HCT116 (cell line): ENCODE results near the gene SLC38A9.

Source experiments
- ATF3 ChIP-seq: IDR thresholded peaks from 2 replicates; pipeline ENCODE4 v1.6.1; 2012
- EZH2phosphoT487 ChIP-seq: fragments of 200-600 bp; IDR thresholded peaks from 2 replicates; pipeline ENCODE4 v1.6.1; 2018; ENCODE audit warnings: antibody characterized with exemption, borderline replicate concordance
- MAX ChIP-seq: IDR thresholded peaks from 2 replicates; pipeline ENCODE4 v1.6.1; 2012
- POLR2A ChIP-seq: IDR thresholded peaks from 2 replicates; pipeline ENCODE4 v1.7.0; 2011; ENCODE audit warnings: borderline replicate concordance; ENCODE audit not compliant: insufficient read depth, insufficient read length; ENCODE audit errors: extremely low read depth
- POLR2AphosphoS5 ChIP-seq: IDR thresholded peaks from 2 replicates; pipeline ENCODE4 v1.6.1; 2011; ENCODE audit warnings: mild to moderate bottlenecking, low read depth, low read length, moderate library complexity
- TF ChIP-seq, protein P1 (sequence below), 3 experiments: fragments of 200-600 bp in 1 of 3; sonication (generic) in 1 of 3; IDR thresholded peaks in 2 of 3; conservative IDR thresholded peaks in 1 of 3; 2 replicates each; pipeline ENCODE4 v1.5.1; 2012 to 2017; ENCODE audit warnings: low read depth in 2 of 3, low read length in 2 of 3, antibody characterized with exemption in 1 of 3, borderline replicate concordance in 1 of 3, control low read depth in 1 of 3, mild to moderate bottlenecking in 1 of 3, mixed read lengths in 1 of 3, mixed run types in 1 of 3, moderate library complexity in 1 of 3; ENCODE audit not compliant: insufficient read depth in 1 of 3
- TF ChIP-seq, protein P2 (sequence below): IDR thresholded peaks from 2 replicates; pipeline ENCODE4 v1.6.1; 2012; ENCODE audit warnings: low read depth

- TF ChIP-seq, protein P1, sequence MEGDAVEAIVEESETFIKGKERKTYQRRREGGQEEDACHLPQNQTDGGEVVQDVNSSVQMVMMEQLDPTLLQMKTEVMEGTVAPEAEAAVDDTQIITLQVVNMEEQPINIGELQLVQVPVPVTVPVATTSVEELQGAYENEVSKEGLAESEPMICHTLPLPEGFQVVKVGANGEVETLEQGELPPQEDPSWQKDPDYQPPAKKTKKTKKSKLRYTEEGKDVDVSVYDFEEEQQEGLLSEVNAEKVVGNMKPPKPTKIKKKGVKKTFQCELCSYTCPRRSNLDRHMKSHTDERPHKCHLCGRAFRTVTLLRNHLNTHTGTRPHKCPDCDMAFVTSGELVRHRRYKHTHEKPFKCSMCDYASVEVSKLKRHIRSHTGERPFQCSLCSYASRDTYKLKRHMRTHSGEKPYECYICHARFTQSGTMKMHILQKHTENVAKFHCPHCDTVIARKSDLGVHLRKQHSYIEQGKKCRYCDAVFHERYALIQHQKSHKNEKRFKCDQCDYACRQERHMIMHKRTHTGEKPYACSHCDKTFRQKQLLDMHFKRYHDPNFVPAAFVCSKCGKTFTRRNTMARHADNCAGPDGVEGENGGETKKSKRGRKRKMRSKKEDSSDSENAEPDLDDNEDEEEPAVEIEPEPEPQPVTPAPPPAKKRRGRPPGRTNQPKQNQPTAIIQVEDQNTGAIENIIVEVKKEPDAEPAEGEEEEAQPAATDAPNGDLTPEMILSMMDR (IDR thresholded peaks at IDR 0.05 in 2 of 3, conservative IDR thresholded peaks at IDR 0.05 in 1 of 3; ENCODE audit: borderline replicate concordance in 1 of 3, insufficient read depth in 1 of 3, low read depth in 2 of 3, low read length in 2 of 3): no peak
- TF ChIP-seq POLR2A: no peak
- TF ChIP-seq, protein P2, sequence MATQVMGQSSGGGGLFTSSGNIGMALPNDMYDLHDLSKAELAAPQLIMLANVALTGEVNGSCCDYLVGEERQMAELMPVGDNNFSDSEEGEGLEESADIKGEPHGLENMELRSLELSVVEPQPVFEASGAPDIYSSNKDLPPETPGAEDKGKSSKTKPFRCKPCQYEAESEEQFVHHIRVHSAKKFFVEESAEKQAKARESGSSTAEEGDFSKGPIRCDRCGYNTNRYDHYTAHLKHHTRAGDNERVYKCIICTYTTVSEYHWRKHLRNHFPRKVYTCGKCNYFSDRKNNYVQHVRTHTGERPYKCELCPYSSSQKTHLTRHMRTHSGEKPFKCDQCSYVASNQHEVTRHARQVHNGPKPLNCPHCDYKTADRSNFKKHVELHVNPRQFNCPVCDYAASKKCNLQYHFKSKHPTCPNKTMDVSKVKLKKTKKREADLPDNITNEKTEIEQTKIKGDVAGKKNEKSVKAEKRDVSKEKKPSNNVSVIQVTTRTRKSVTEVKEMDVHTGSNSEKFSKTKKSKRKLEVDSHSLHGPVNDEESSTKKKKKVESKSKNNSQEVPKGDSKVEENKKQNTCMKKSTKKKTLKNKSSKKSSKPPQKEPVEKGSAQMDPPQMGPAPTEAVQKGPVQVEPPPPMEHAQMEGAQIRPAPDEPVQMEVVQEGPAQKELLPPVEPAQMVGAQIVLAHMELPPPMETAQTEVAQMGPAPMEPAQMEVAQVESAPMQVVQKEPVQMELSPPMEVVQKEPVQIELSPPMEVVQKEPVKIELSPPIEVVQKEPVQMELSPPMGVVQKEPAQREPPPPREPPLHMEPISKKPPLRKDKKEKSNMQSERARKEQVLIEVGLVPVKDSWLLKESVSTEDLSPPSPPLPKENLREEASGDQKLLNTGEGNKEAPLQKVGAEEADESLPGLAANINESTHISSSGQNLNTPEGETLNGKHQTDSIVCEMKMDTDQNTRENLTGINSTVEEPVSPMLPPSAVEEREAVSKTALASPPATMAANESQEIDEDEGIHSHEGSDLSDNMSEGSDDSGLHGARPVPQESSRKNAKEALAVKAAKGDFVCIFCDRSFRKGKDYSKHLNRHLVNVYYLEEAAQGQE: no peak
- TF ChIP-seq EZH2phosphoT487: no peak
- TF ChIP-seq MAX: no peak
- TF ChIP-seq ATF3: no peak
- no peak for TF ChIP-seq POLR2AphosphoS5
Observed at GRCh38 chr5:55650386-55650785, 61.7 kb downstream of the SLC38A9 start.
